H1 (cell line): ENCODE data around the gene BTBD8. TPM values are rescaled to one million over a fixed set of nuclear protein-coding genes. Genes with fewer than 3 reads are reported as not detected.

Experiments
- CTCF ChIA-PET: fragments of 300-600 bp; sonication (Branson Sonifier 250); formaldehyde crosslinking; loops from one replicate; lab custom pipeline; 2021; ENCODE audit not compliant: partially characterized antibody; lab: Charles Lee
- POLR2A ChIA-PET: fragments of 300-600 bp; sonication (Branson Sonifier 250); formaldehyde crosslinking; loops from one replicate; lab custom pipeline; 2021; ENCODE audit warnings: inconsistent platforms; ENCODE audit not compliant: partially characterized antibody; lab: Charles Lee
- DNase-seq, 2 experiments: peaks; one replicate each; pipeline versions ENCODE4 v3.0.0 to v3.0.0-alpha.2; 2010 to 2022; ENCODE audit warnings: low spot score in 2 of 2, low read depth in 1 of 2, mixed read lengths in 1 of 2
- FAIRE-seq: peaks from 2 replicates; lab custom pipeline; 2011; peaks lifted over from hg19 to GRCh38; lab: Jason Lieb, UNC
- H2AFZ ChIP-seq: 2 replicates; pipeline ENCODE4 v1.8.1; 2012; ENCODE audit warnings: low read length, inconsistent platforms
- H2AK5ac ChIP-seq: 2 replicates; pipeline ENCODE4 v1.6.1; 2013; ENCODE audit warnings: low read depth, low read length
- H2BK120ac ChIP-seq: replicated peaks from 2 replicates; pipeline ENCODE3; 2013; ENCODE audit warnings: low read depth, low read length, inconsistent platforms
- H2BK12ac ChIP-seq: 2 replicates; pipeline ENCODE4 v1.6.1; 2013; ENCODE audit warnings: low read depth, low read length
- H2BK15ac ChIP-seq: 2 replicates; pipeline ENCODE4 v1.6.1; 2013; ENCODE audit warnings: low read length
- H2BK20ac ChIP-seq: 2 replicates; pipeline ENCODE4 v1.6.1; 2013; ENCODE audit warnings: low read length
- H2BK5ac ChIP-seq: 2 replicates; pipeline ENCODE4 v1.6.1; 2013; ENCODE audit warnings: low read depth, low read length
- H3K14ac ChIP-seq: 2 replicates; pipeline ENCODE4 v1.6.1; 2013; ENCODE audit warnings: inconsistent platforms; ENCODE audit not compliant: insufficient read length
- H3K18ac ChIP-seq: 2 replicates; pipeline ENCODE4 v1.6.1; 2013; ENCODE audit warnings: low read length; ENCODE audit errors: extremely low read depth
- H3K23ac ChIP-seq: 2 replicates; pipeline ENCODE4 v1.6.1; 2013; ENCODE audit warnings: inconsistent platforms; ENCODE audit not compliant: insufficient read length
- H3K23me2 ChIP-seq: 2 replicates; pipeline ENCODE4 v1.6.1; 2013; ENCODE audit warnings: low read depth, low read length
- H3K27ac ChIP-seq: 2 replicates; pipeline ENCODE4 v1.6.1; 2011; ENCODE audit warnings: low read depth, low read length, inconsistent platforms
- H3K27me3 ChIP-seq, 4 experiments: replicated peaks in 1 of 4; 1 replicate in 1 of 4; 2 replicates in 3 of 4; pipeline versions ENCODE4 v1.6.1 to v1.8.1; 2011 to 2013; ENCODE audit warnings: low read length in 3 of 4, mild to moderate bottlenecking in 3 of 4, inconsistent platforms in 2 of 4, mixed read lengths in 2 of 4, moderate library complexity in 1 of 4; ENCODE audit not compliant: control insufficient read depth in 3 of 4, insufficient read depth in 3 of 4; ENCODE audit errors: extremely low read depth in 1 of 4
- H3K36me3 ChIP-seq, 4 experiments: 2 replicates each; pipeline versions ENCODE4 v1.6.1 to v1.8.1; 2011 to 2013; ENCODE audit warnings: mild to moderate bottlenecking in 4 of 4, low read length in 3 of 4, moderate library complexity in 2 of 4, control low read depth in 1 of 4, inconsistent platforms in 1 of 4; ENCODE audit not compliant: insufficient read depth in 4 of 4, control insufficient read depth in 2 of 4
- H3K4ac ChIP-seq: replicated peaks from 2 replicates; pipeline ENCODE3; 2013; ENCODE audit warnings: low read length, low read depth, mixed read lengths, inconsistent platforms; ENCODE audit not compliant: insufficient read length
- H3K4me1 ChIP-seq, 4 experiments: replicated peaks in 1 of 4; 1 replicate in 1 of 4; 2 replicates in 3 of 4; pipeline versions ENCODE4 v1.6.1 to v1.8.1; 2011 to 2013; ENCODE audit warnings: low read length in 3 of 4, inconsistent platforms in 2 of 4, mixed read lengths in 1 of 4; ENCODE audit not compliant: insufficient read depth in 4 of 4, control insufficient read depth in 3 of 4
- H3K4me2 ChIP-seq, 2 experiments: 2 replicates each; pipeline versions ENCODE4 v1.6.1 to v1.8.1; 2011 to 2013; ENCODE audit warnings: low read depth in 2 of 2, low read length in 2 of 2, control low read depth in 1 of 2, inconsistent platforms in 1 of 2, mild to moderate bottlenecking in 1 of 2; ENCODE audit not compliant: insufficient read depth in 1 of 2
- H3K4me3 ChIP-seq, 4 experiments: fragments of 200-600, 300-600 bp in 1 of 4; sonication (generic), shearing (Covaris generic), sonication (Bioruptor Twin) in 1 of 4; 2 replicates each; pipeline versions ENCODE4 v1.5.1 to v1.8.1; 2011 to 2016; ENCODE audit warnings: low read length in 4 of 4, low read depth in 3 of 4, control low read depth in 2 of 4, inconsistent platforms in 2 of 4, mild to moderate bottlenecking in 2 of 4, mixed read lengths in 1 of 4, moderate library complexity in 1 of 4; ENCODE audit not compliant: insufficient read depth in 2 of 4; ENCODE audit errors: extremely low read depth in 1 of 4
- H3K56ac ChIP-seq: replicated peaks from 2 replicates; pipeline ENCODE3; 2013; ENCODE audit warnings: low read depth, mild to moderate bottlenecking, mixed read lengths, low read length, inconsistent platforms; ENCODE audit not compliant: insufficient read length
- H3K79me1 ChIP-seq: 2 replicates; pipeline ENCODE4 v1.6.1; 2013; ENCODE audit warnings: low read depth, low read length, control low read depth
- H3K79me2 ChIP-seq, 2 experiments: 2 replicates each; pipeline versions ENCODE4 v1.6.1 to v1.8.1; 2012 to 2013; ENCODE audit warnings: low read length in 2 of 2, mild to moderate bottlenecking in 2 of 2, inconsistent platforms in 1 of 2; ENCODE audit not compliant: insufficient read depth in 2 of 2, control insufficient read depth in 1 of 2
- H3K9ac ChIP-seq, 4 experiments: replicated peaks in 1 of 4; 1 replicate in 1 of 4; 2 replicates in 3 of 4; pipeline versions ENCODE4 v1.6.1 to v1.8.1; 2011 to 2013; ENCODE audit warnings: low read depth in 3 of 4, low read length in 3 of 4, control low read depth in 2 of 4, mild to moderate bottlenecking in 2 of 4, moderate library complexity in 2 of 4, inconsistent platforms in 1 of 4; ENCODE audit errors: extremely low read depth in 1 of 4
- H3K9me3 ChIP-seq, 2 experiments: 2 replicates each; pipeline versions ENCODE4 v1.6.1 to v1.8.1; 2012 to 2013; ENCODE audit warnings: mild to moderate bottlenecking in 2 of 2, moderate library complexity in 2 of 2, control low read depth in 1 of 2, inconsistent platforms in 1 of 2, low read depth in 1 of 2, low read length in 1 of 2, mixed read lengths in 1 of 2; ENCODE audit not compliant: insufficient read depth in 2 of 2
- H4K20me1 ChIP-seq, 2 experiments: replicated peaks in 1 of 2; 2 replicates each; pipeline versions ENCODE3 to v1.8.1; 2011 to 2013; ENCODE audit warnings: inconsistent platforms in 2 of 2, low read length in 2 of 2, mild to moderate bottlenecking in 1 of 2; ENCODE audit not compliant: insufficient read depth in 2 of 2, control insufficient read depth in 1 of 2
- H4K5ac ChIP-seq: 2 replicates; pipeline ENCODE4 v1.6.1; 2013; ENCODE audit warnings: low read length, low read depth, mixed read lengths, inconsistent platforms; ENCODE audit not compliant: insufficient read length
- H4K8ac ChIP-seq: 2 replicates; pipeline ENCODE4 v1.8.0; 2013; ENCODE audit warnings: mild to moderate bottlenecking, moderate library complexity, low read length, inconsistent platforms; ENCODE audit not compliant: insufficient read depth; ENCODE audit errors: extremely low read depth
- H4K91ac ChIP-seq: replicated peaks from 2 replicates; pipeline ENCODE3; 2013; ENCODE audit warnings: low read length, mixed read lengths, inconsistent platforms; ENCODE audit not compliant: insufficient read length
- CEBPB ChIP-seq: IDR thresholded peaks from 2 replicates; pipeline ENCODE4 v1.6.1; 2012; ENCODE audit warnings: low read depth, low read length
- CTBP2 ChIP-seq: IDR thresholded peaks from 2 replicates; pipeline ENCODE4 v1.7.0; 2011; ENCODE audit warnings: borderline replicate concordance, mild to moderate bottlenecking, moderate library complexity, mixed read lengths, low read length; ENCODE audit not compliant: insufficient read depth, insufficient read length
- EZH2 ChIP-seq: fragments of 200-600 bp; sonication (generic); IDR thresholded peaks from 2 replicates; pipeline ENCODE4 v1.7.1; 2012; ENCODE audit warnings: low read depth, mild to moderate bottlenecking, moderate library complexity, low read length, inconsistent platforms; ENCODE audit not compliant: severe bottlenecking
- HDAC2 ChIP-seq, 2 experiments: fragments of 300-600 bp in 1 of 2; sonication (generic) in 1 of 2; IDR thresholded peaks; 2 replicates each; pipeline ENCODE4 v1.6.1; 2011 to 2012; ENCODE audit warnings: low read depth in 2 of 2, low read length in 2 of 2, mild to moderate bottlenecking in 2 of 2, moderate library complexity in 2 of 2, borderline replicate concordance in 1 of 2, inconsistent platforms in 1 of 2
- RAD21 ChIP-seq, 2 experiments: IDR thresholded peaks in 1 of 2; conservative IDR thresholded peaks in 1 of 2; 2 replicates each; pipeline ENCODE4 v1.6.1; 2011; ENCODE audit warnings: low read depth in 2 of 2, low read length in 2 of 2, improper control_type of control experiment in 1 of 2, inconsistent platforms in 1 of 2, mild to moderate bottlenecking in 1 of 2, moderate library complexity in 1 of 2
- RBBP5 ChIP-seq: IDR thresholded peaks from 2 replicates; pipeline ENCODE4 v1.7.1; 2012; ENCODE audit warnings: low read depth, mild to moderate bottlenecking, inconsistent platforms, low read length, moderate library complexity, borderline replicate concordance
- SIN3A ChIP-seq, 2 experiments: IDR thresholded peaks in 1 of 2; conservative IDR thresholded peaks in 1 of 2; 2 replicates each; pipeline ENCODE4 v1.6.1; 2011 to 2012; ENCODE audit warnings: low read length in 2 of 2, improper control_type of control experiment in 1 of 2, low read depth in 1 of 2, mild to moderate bottlenecking in 1 of 2
- SP1 ChIP-seq: IDR thresholded peaks from 2 replicates; pipeline ENCODE4 v1.6.1; 2011; ENCODE audit warnings: low read depth, low read length
- TBP ChIP-seq: IDR thresholded peaks from 2 replicates; pipeline ENCODE4 v1.6.1; 2011; ENCODE audit warnings: low read depth, low read length, improper control_type of control experiment
- TEAD4 ChIP-seq: IDR thresholded peaks from 2 replicates; pipeline ENCODE4 v1.6.1; 2012; ENCODE audit warnings: low read depth, low read length, inconsistent platforms, mixed read lengths
- WGBS, 2 experiments: shearing (Covaris generic) in 1 of 2; methylation state at CpG; one replicate each; pipeline versions ENCODE4 v1.1.6 to v1.1.7; 2013 to 2015; ENCODE audit warnings: low lambda C conversion rate in 2 of 2, mixed read lengths in 2 of 2, inconsistent platforms in 1 of 2, low coverage in 1 of 2, missing lambda C conversion rate in 1 of 2; ENCODE audit not compliant: insufficient replicate concordance in 2 of 2, insufficient coverage in 1 of 2, insufficient read length in 1 of 2; ENCODE audit errors: extremely low coverage in 1 of 2, missing lambda C conversion rate in 1 of 2; 5-methylcytosine and 5-hydroxymethylcytosine counted together
- polyA plus RNA-seq, 7 experiments: library from polyadenylated mRNA; depleted of rRNA in 3 of 7; stranded (reverse) in 5 of 7; unstranded in 2 of 7; fragments of >200 nt in 5 of 7; fragments of 200-250 nt in 2 of 7; gene quantifications; 1 replicate in 5 of 7; 2 replicates in 1 of 7; 4 replicates in 1 of 7; pipeline versions ENCODE4 v1.2.1 to v1.2.3, GENCODE V29; 2011 to 2013; ENCODE audit warnings: missing spikeins in 2 of 7, mixed read lengths in 2 of 7
- total RNA-seq: library from RNA; stranded (reverse); fragmentation: NEBNext Ultra II Directional; extraction: Animal tissue kit (Norgen Biotek cat#: 25700); gene quantifications from 2 replicates; pipeline ENCODE4 v1.2.1, GENCODE V29; 2021
- TF ChIP-seq, protein P1 (sequence below): IDR thresholded peaks from 2 replicates; pipeline ENCODE4 v1.6.1; 2011; ENCODE audit warnings: low read depth, mild to moderate bottlenecking, low read length; ENCODE audit not compliant: insufficient read depth

The BTBD8 gene
- total and polyA plus RNA-seq, 2 of the 8 experiments (the other 6 are each of a cell fraction or from before 2014, with no cell fraction given) = 0.44 to 2.5 TPM

GRCh38 chr1:92210701-92211100 lies 130.6 kb downstream of the BTBD8 start:
- Histone ChIP-seq H2BK120ac (no peak overlapping the region), H4K5ac (no peak overlapping the region), H2AFZ (peak overlapping the region; percentile 95), H3K14ac (no peak overlapping the region), H3K79me1 (no peaks in the 10 kb centered on the region), H4K8ac (no peak overlapping the region), H3K56ac (no peak overlapping the region), H3K4ac (no peak overlapping the region), H2BK20ac (no peak overlapping the region), H2BK5ac (no peak overlapping the region), H3K4me1 (no peaks in the 10 kb centered on the region), H3K23ac (no peak overlapping the region), H2BK12ac (no peak overlapping the region), H2AK5ac (no peak overlapping the region), H3K27ac (no peak overlapping the region), H3K9ac (no peak overlapping the region), H3K23me2 (no peaks in the 10 kb centered on the region; the same call in 1 of the 2 replicates), H3K36me3 (no peaks in the 10 kb centered on the region), H3K27me3 (no peaks in the 10 kb centered on the region), H3K18ac (no peak overlapping the region), H2BK15ac (no peak overlapping the region), H4K20me1 (no peaks in the 10 kb centered on the region), H3K4me3 (no peak overlapping the region), H3K79me2 (no peaks in the 10 kb centered on the region), H4K91ac (no peak overlapping the region), H3K4me2 (no peak overlapping the region), H3K9me3 (no peaks in the 10 kb centered on the region)
- no peak for TF ChIP-seq TBP
- no peak for TF ChIP-seq EZH2
- no peak for TF ChIP-seq CTBP2
- no peak for TF ChIP-seq TEAD4
- TF ChIP-seq, protein P1, sequence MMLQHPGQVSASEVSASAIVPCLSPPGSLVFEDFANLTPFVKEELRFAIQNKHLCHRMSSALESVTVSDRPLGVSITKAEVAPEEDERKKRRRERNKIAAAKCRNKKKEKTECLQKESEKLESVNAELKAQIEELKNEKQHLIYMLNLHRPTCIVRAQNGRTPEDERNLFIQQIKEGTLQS = no peak
- no peak for TF ChIP-seq RAD21 (IDR thresholded peaks at IDR 0.05 in 1 of 2, conservative IDR thresholded peaks at IDR 0.05 in 1 of 2; ENCODE audit: low read depth in 2 of 2, low read length in 2 of 2)
- no peak for TF ChIP-seq HDAC2 (IDR thresholded peaks at IDR 0.05; ENCODE audit: borderline replicate concordance in 1 of 2, low read depth in 2 of 2, low read length in 2 of 2)
- TF ChIP-seq SIN3A (conservative IDR thresholded peaks at IDR 0.05 in 1 of 2, IDR thresholded peaks at IDR 0.05 in 1 of 2; ENCODE audit: low read depth in 1 of 2, low read length in 2 of 2) = no peak
- no peak for TF ChIP-seq RBBP5
- TF ChIP-seq CEBPB = no peak
- no peak for TF ChIP-seq SP1
- POLR2A ChIA-PET = interaction anchor here (0.6 kb wide), 1 partner anchor 456 kb away, joined by 3 read pairs; no protein-coding TSS in a partner anchor
- CTCF ChIA-PET = interaction anchor here (0.6 to 1.3 kb wide), 7 partner anchors 10 to 281 kb away, joined by 3 to 4 read pairs (median 4); no protein-coding TSS in a partner anchor
- no peak for DNase-seq
- FAIRE-seq = no peak
- WGBS, 2 experiments = 83% methylated on average over 2 of the region's 2 CpGs; no CpG with 5 or more reads in 1 of the 2 experiments
